ENCODE data around the gene GGTLC2.
A peak's percentile ranks its signal among the peaks of the same experiment; 100 is the strongest.

The GGTLC2 gene

GRCh38 chr22:22600531-22601261, 43.7 kb upstream of the GGTLC2 start:
- H3K9me3 ChIP-seq (ENCODE audit: insufficient read depth, low read length): no peaks in the 10 kb centered on the region
- no peak overlapping the region for H3K27ac ChIP-seq (ENCODE audit: low read depth, low read length)
- H3K4me2 ChIP-seq (ENCODE audit: low read depth, low read length, poor library complexity, severe bottlenecking): no peak overlapping the region
- H3K79me2 ChIP-seq (ENCODE audit: insufficient read depth, low read length): no peaks in the 10 kb centered on the region
- H2AFZ ChIP-seq (ENCODE audit: low read depth, low read length, severe bottlenecking): no peak overlapping the region
- H3K4me3 ChIP-seq (ENCODE audit: insufficient read depth, low read length, poor library complexity, severe bottlenecking): no peak overlapping the region
- no peak overlapping the region for H3K9ac ChIP-seq (ENCODE audit: low read length)
- TF ChIP-seq CTCF (IDR thresholded peaks at IDR 0.05; ENCODE audit: insufficient read depth, low read length, poor library complexity, severe bottlenecking): no peak
- TF ChIP-seq EZH2phosphoT487 (conservative IDR thresholded peaks at IDR 0.05; ENCODE audit: low read length): no peak
- no peaks in the 10 kb centered on the region; the same call in 1 of the 2 replicates for H3F3A ChIP-seq (ENCODE audit: insufficient read depth)
- H3K36me3 ChIP-seq (ENCODE audit: low read length): no peaks in the 10 kb centered on the region
- no peaks in the 10 kb centered on the region for H3K27me3 ChIP-seq (ENCODE audit: low read length)
- no peaks in the 10 kb centered on the region for H3K9me2 ChIP-seq (replicated peaks; ENCODE audit: insufficient read depth, low read length)
- H4K20me1 ChIP-seq (ENCODE audit: low read depth, low read length): no peaks in the 10 kb centered on the region

- Histone ChIP-seq H3K9ac (ENCODE audit: low read length) (no peak overlapping the region), H4K20me1 (ENCODE audit: low read depth, low read length) (no peaks in the 10 kb centered on the region), H3K27me3 (ENCODE audit: low read length) (no peaks in the 10 kb centered on the region), H2AFZ (ENCODE audit: low read depth, low read length, severe bottlenecking) (no peak overlapping the region), H3K27ac (ENCODE audit: low read depth, low read length) (no peak overlapping the region), H3K9me2 (replicated peaks; ENCODE audit: insufficient read depth, low read length) (no peaks in the 10 kb centered on the region), H3K4me2 (ENCODE audit: low read depth, low read length, poor library complexity, severe bottlenecking) (no peak overlapping the region), H3K9me3 (ENCODE audit: insufficient read depth, low read length) (no peaks in the 10 kb centered on the region), H3K4me3 (ENCODE audit: insufficient read depth, low read length, poor library complexity, severe bottlenecking) (no peak overlapping the region), H3K36me3 (ENCODE audit: low read length) (no peaks in the 10 kb centered on the region), H3F3A (ENCODE audit: insufficient read depth) (no peaks in the 10 kb centered on the region; the same call in 1 of the 2 replicates), H3K79me2 (ENCODE audit: insufficient read depth, low read length) (no peaks in the 10 kb centered on the region)
- no peak for TF ChIP-seq CTCF (IDR thresholded peaks at IDR 0.05; ENCODE audit: insufficient read depth, low read length, poor library complexity, severe bottlenecking)
- TF ChIP-seq EZH2phosphoT487 (conservative IDR thresholded peaks at IDR 0.05; ENCODE audit: low read length): no peak
Measured at GRCh38 chr22:22603470-22603947, 40.9 kb upstream of the GGTLC2 start.

GRCh38 chr22:22604326-22605073, 39.9 kb upstream of the GGTLC2 start:
- no peaks in the 10 kb centered on the region for H3K9me3 ChIP-seq (ENCODE audit: insufficient read depth, low read length)
- no peaks in the 10 kb centered on the region for H3K9me2 ChIP-seq (replicated peaks; ENCODE audit: insufficient read depth, low read length)
- TF ChIP-seq CTCF (IDR thresholded peaks at IDR 0.05; ENCODE audit: insufficient read depth, low read length, poor library complexity, severe bottlenecking): no peak
- H3F3A ChIP-seq (ENCODE audit: insufficient read depth): no peaks in the 10 kb centered on the region; the same call in 1 of the 2 replicates
- H3K36me3 ChIP-seq (ENCODE audit: low read length): no peaks in the 10 kb centered on the region
- no peaks in the 10 kb centered on the region for H3K27me3 ChIP-seq (ENCODE audit: low read length)
- no peak overlapping the region for H3K9ac ChIP-seq (ENCODE audit: low read length)
- H3K4me3 ChIP-seq (ENCODE audit: insufficient read depth, low read length, poor library complexity, severe bottlenecking): no peak overlapping the region
- no peak overlapping the region for H2AFZ ChIP-seq (ENCODE audit: low read depth, low read length, severe bottlenecking)
- no peaks in the 10 kb centered on the region for H3K79me2 ChIP-seq (ENCODE audit: insufficient read depth, low read length)
- H4K20me1 ChIP-seq (ENCODE audit: low read depth, low read length): no peaks in the 10 kb centered on the region
- no peak overlapping the region for H3K27ac ChIP-seq (ENCODE audit: low read depth, low read length)
- H3K4me2 ChIP-seq (ENCODE audit: low read depth, low read length, poor library complexity, severe bottlenecking): peak overlapping the region; percentile 22

Measured in SU-DHL-6 (cell line).